Activated CD4-positive, CD25-positive, alpha-beta regulatory T cell treated with anti-CD3 and anti-CD28 coated beads, Interleukin-2, amount 50 U/mL, for 24 hours (primary cell): ENCODE data around the gene STXBP1.

ENCODE experiments used
- ATAC-seq, 2 donors: fragments of 150-1000 bp; cut with Tn5 transposase; one replicate each; pipeline ENCODE4 v1.10.0; 2021; ENCODE audit warnings: mild to moderate bottlenecking in 1 of 2, moderate library complexity in 1 of 2

STXBP1 gene

GRCh38 chr9:127660886-127661741 is 49.0 kb downstream of the STXBP1 start:
- ATAC-seq, result no peak

GRCh38 chr9:127662617-127663016 is 50.5 kb downstream of the STXBP1 start:
- ATAC-seq, result no peak

DNA sequence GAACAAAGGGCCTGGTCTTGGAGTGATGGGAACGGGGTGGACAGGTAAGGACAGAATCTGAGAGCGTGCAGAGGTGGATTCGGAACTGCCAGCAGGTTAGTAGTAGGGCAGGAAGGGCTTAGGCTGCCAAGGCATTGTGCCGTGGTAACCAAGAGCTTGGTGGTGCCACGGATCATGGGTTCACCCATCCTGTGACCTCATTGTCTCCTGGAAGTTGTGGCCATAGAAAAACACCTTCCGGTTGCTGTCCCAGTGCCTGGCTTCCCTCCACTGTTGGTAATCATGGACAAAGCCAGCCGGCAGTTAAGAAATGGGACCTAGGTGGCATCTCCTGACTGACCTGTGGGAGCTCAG is 52.2 kb downstream of the STXBP1 start:
- ATAC-seq, result no peak

DNA sequence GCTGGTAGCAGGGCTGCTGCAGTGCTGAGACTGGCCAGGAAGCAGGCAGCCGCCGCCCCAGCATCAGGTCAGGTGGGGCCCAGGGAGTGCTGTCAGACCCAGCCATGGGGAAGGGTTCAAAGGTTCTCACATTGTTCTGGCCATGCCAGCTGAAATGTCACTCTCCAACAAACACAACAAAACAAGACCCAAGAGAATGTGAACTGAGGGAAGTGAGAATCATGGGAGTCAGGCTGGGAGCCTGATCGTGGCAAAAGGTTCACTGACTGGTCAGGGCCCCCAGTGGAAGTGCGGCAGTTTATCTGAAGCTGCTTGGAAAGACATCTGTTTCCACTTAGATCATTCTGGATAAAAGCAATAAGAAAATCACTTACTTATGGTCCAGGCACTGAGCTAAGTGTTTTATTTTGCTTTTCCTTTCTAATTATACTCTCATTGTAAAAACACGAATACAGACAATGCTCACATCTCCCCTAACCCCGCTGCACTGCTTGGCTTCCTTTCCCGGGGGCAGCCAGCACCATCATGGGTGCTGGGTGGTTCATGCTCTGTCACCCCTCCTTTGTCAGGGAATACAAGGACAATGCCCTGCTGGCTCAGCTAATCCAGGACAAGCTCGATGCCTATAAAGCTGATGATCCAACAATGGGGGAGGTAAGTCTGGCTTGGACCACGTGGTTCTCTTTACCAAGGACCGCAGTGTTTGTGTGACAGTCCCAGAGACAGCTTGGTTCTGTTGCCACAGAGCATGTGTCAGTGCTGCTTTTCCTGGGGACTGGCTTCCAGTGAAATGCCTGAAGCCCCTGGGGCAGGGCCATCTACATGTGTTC is 52.8 kb downstream of the STXBP1 start:
- no peak for ATAC-seq

GRCh38 chr9:127667127-127667844 is 55.2 kb downstream of the STXBP1 start:
- no peak for ATAC-seq

GRCh38 chr9:127667906-127668305 is 55.8 kb downstream of the STXBP1 start:
- ATAC-seq, result no peak

DNA sequence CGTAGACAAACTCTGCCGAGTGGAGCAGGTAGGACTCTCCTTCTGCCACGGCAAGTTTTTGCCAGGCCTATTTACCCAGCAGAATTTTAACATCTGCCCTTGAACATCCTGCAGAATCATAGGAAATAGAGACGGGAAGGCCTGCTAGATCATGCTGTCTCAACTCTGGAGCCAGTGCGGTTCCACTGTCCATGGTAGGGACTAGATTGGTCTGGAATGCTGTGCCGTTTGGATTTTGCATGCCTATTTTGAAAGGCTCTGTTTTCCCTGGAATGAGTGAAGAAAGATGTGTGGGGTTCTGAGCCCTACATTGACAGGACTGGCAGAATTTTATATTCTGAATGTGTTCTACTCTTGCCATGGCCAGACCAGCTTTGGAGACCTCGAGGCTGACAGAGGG is 61.2 kb downstream of the STXBP1 start:
- no peak for ATAC-seq

DNA sequence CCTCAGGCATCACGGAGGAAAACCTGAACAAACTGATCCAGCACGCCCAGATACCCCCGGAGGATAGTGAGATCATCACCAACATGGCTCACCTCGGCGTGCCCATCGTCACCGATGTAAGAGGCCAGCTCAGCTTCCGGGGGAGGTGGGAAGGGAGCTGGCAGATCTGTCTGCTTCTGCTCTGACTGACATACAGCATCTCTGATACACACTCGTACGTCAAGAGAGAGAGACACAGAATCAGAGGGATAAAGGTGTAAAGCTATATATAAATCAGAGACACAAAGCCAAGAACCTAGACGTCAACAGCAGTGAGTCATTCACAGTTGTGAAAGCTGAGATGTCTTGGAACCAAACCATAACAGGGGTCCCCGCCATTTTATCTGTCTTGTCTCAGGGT is 64.6 kb downstream of the STXBP1 start:
- ATAC-seq, result no peak

- no peak for ATAC-seq
Measured at GRCh38 chr9:127679506-127679905, 67.4 kb downstream of the STXBP1 start.

GRCh38 chr9:127680226-127680625 is 68.1 kb downstream of the STXBP1 start:
- ATAC-seq, result no peak

DNA sequence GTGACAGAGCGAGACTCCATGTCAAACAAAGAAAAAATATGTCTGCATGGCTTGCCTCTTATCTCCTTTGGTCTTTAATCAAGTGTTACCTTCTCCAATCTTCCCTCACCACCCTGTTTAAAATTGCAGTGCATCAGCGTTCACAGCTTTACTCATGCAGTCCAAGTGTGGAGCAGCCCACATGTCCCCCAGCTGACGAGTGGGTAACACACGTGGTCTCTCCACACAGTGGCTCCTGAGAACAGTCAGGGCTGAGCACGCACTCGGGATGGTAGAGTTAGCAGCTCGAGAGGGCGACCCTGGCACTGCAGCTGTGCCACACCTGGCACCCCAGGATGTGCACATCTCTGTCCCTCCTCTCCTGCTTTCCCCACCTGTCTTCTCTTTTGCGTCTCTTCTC is 68.8 kb downstream of the STXBP1 start:
- ATAC-seq, result no peak

DNA sequence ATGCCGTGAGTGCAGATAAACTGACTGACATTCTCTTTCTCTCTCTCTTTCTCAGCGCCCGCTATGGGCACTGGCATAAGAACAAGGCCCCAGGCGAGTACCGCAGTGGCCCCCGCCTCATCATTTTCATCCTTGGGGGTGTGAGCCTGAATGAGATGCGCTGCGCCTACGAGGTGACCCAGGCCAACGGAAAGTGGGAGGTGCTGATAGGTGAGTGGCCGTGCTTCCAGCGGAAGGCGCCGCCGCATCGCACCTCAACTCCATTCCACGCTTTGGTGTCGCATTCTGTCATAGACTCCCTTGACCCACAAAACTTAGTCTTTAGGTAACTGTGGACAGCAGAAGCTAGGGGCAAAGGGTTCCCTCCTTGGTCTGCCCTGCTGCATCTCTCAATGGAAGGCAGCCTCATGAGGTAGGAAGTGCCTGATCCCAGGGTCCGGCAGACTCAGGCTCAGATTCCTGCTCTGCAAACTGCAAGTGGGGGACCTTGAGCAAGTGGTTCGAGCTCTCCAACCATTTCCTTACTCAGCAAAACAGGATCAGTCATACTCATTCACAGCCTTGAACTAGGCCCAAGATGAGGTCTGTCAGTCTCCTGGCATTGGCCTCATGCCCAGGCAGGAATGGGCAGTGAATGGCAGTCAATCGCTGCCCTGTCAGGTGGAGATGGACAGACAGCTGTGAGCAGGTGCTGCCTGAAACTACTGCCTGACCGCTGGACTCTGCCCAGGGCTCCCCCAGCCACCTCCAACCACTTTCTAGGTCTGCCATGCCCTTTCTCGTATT is 70.5 kb downstream of the STXBP1 start:
- no peak for ATAC-seq

DNA sequence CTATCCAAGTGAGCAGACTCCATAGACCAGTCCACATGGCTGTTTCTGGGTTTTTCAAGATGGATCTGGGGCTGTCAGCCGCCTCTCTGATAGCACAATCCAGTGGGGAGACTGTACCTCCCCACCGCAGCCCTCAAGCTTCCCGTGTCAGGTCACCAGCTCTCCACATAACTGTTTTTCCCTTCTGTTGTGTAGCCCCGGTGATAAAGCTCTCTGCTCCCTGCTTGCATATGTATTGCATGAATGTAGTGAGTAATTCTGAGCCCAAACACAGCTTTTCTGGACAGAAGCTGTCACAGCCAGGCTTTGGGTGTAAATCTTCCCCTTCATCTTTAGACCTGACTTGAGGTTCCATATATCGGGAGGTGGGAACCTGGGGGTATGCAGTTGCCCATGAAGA is 71.6 kb downstream of the STXBP1 start:
- ATAC-seq, result no peak

DNA sequence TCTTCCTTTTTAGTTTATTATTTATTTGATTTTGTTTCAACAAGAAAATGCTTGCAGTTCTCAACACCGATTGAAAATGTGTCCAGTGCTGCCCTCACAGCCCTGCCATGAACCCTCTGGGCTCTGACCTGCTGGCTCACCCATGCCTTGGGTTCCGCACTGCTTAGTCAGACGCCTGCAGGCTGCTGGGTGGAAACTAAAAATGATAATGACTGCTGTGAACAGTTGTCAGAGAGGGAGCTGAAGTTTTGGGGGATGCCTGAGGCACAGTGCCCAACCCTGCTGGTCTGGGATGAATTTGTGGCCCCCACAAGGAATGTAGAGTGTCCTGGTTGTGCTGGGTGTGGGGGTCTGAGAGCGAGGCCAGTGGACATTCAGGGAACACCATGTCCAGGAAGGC is 72.5 kb downstream of the STXBP1 start:
- ATAC-seq, result no peak

DNA sequence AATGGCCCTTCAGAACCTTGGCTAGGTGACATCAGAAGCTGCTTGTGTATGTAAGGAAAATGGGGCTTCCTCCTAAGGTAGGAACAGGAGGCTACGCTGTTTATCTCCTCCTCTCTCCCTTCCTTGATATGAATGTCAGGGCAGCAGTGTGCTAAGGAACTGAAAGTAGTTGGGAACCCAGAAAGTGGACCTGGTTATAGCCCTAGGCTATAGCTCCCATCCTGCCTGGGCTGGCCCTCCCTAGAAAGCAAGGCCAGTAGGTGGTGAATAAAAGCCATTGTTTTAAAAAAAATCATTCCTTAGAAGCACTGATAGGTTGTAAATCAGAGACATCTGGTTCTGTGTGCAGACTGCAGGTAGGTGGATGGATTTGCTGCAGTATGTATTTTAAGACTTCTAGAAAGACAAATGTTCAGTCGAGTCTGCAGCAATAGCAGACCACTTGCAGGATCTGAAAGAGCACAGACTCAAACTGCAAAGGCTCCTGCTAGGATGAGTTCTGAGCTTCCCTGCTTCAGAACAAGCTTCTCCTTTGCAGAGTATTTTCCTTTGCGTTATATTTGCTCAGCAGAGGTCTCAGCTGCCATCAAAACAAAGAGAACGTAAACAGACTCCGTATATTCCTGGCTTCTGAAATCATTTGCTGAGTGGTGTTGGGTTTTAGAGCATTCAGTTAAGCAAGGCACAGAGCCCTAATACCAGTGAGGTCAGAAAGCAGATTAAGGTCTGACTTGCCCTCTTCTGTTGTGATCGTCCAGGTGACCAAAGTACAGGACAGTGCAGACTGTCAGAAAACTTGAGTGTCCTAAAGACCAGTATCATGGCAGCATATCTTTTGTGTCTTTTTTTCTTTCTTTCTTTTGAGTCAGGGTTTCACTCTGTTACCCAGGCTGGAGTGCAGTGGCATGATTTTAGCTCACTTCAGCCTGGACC is 74.7 kb downstream of the STXBP1 start:
- no peak for ATAC-seq

- no peak for ATAC-seq
Measured at GRCh38 chr9:127689329-127690000, 77.4 kb downstream of the STXBP1 start.

- no peak for ATAC-seq
Measured at GRCh38 chr9:127690735-127691134, 78.7 kb downstream of the STXBP1 start.

DNA sequence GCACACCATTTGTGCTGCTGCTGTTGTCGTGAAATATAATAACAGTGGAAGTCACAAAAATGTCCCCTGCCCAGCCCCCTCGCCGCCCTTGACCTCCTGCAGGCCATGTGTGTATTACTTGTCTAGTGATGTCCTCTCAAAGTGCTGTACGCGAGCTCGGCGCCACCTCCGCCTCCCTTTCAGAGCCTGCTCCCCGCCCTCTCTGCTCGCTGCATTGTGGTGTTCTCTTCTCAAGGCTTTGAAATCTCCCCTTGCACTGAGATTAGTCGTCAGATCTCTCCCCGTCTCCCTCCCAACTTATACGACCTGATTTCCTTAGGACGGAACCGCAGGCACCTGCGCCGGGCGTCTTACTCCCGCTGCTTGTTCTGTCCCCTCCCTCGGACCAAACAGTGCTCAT is 80.0 kb downstream of the STXBP1 start:
- no peak for ATAC-seq

GRCh38 chr9:127693143-127693542 is 81.1 kb downstream of the STXBP1 start:
- ATAC-seq, result no peak

DNA sequence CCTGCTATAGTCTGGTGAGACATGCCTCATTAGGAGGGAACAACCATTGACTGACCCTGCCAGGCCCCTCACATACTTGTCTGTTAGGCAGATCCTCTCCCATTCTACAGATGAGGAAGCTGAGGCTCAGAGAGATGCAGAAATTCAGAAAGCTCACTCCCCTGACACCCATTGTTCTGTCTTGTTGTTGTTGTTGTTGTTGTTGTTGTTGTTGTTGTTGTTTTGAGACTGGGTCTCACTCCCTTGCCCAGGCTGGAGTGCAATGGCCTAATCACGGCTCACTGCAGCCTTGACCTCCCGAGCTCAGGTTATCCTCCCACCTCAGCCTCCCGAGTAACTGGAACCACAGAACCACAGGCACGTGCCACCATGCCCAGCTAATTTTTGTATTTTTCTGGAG is 81.6 kb downstream of the STXBP1 start:
- ATAC-seq, result no peak
